ENCODE results near the gene ASXL2. TPM values are rescaled to one million over a fixed set of nuclear protein-coding genes. Genes with fewer than 3 reads are reported as not detected.

The ASXL2 gene
- total and polyA plus RNA-seq, 2 donors = 4.6 to 7.4 TPM

- H3K9me3 ChIP-seq (ENCODE audit: control insufficient read depth in 2 of 2, insufficient read depth in 1 of 2, low read length in 1 of 2) = no peaks in the 10 kb centered on the region
- no peaks in the 10 kb centered on the region for H3K36me3 ChIP-seq (ENCODE audit: control insufficient read depth in 2 of 2, insufficient read depth in 2 of 2, low read length in 1 of 2)
- 96% methylated on average over 9 of the region's 9 CpGs for WGBS
- DNase-seq (ENCODE audit: low read depth in 6 of 9, low spot score in 9 of 9) = no peak
- H3K27me3 ChIP-seq (ENCODE audit: control insufficient read depth in 2 of 2, insufficient read depth in 1 of 2, low read length in 1 of 2) = no peaks in the 10 kb centered on the region
- peak overlapping the region in 1 of 2 donors; percentile 36 for H3K27ac ChIP-seq (ENCODE audit: low read depth in 1 of 2, low read length in 1 of 2)
- no peaks in the 10 kb centered on the region for H3K4me1 ChIP-seq (ENCODE audit: control insufficient read depth in 2 of 2, insufficient read depth in 2 of 2, low read length in 2 of 2)
- H3K4me3 ChIP-seq (ENCODE audit: low read length in 2 of 2) = peak overlapping the region in 1 of 2 donors; percentile 15
These were observed 56.8 kb downstream of the ASXL2 start for GRCh38 chr2:25821225-25822056.

DNA sequence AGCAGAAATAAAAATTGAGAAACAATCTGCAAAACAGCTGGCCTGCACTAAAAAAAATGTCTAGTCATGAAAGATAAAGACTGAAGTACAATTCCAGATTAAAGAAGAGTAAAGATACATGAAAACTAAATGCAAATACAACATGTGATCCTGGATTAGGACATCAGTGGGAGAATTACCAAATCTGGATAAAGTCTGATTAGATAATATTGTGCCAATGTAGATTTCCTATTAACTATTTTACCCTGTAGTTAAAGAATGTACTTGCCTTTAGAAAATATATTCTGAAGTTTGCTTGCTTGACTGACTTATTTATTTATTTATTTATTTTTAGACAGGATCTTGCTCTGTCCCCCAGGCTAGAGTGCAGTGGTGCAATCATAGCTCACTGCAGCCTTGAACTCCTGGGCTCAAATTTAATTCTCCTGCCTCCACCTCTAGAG, 58.7 kb downstream of the ASXL2 start:
- Histone ChIP-seq H3K27me3 (ENCODE audit: control insufficient read depth in 2 of 2, insufficient read depth in 1 of 2, low read length in 1 of 2) (no peaks in the 10 kb centered on the region), H3K4me3 (ENCODE audit: low read length in 2 of 2) (no peak overlapping the region), H3K4me1 (ENCODE audit: control insufficient read depth in 2 of 2, insufficient read depth in 2 of 2, low read length in 2 of 2) (no peaks in the 10 kb centered on the region), H3K9me3 (ENCODE audit: control insufficient read depth in 2 of 2, insufficient read depth in 1 of 2, low read length in 1 of 2) (no peaks in the 10 kb centered on the region), H3K27ac (ENCODE audit: low read depth in 1 of 2, low read length in 1 of 2) (no peak overlapping the region), H3K36me3 (ENCODE audit: control insufficient read depth in 2 of 2, insufficient read depth in 2 of 2, low read length in 1 of 2) (peaks cover 0 to 4% of the 10 kb centered on the region in 2 donors)
- no peak for DNase-seq (ENCODE audit: low read depth in 6 of 9, low spot score in 9 of 9)

GRCh38 chr2:25817630-25818029, 60.7 kb downstream of the ASXL2 start:
- no peaks in the 10 kb centered on the region for H3K4me1 ChIP-seq (ENCODE audit: control insufficient read depth in 2 of 2, insufficient read depth in 2 of 2, low read length in 2 of 2)
- no peak overlapping the region for H3K27ac ChIP-seq (ENCODE audit: low read depth in 1 of 2, low read length in 1 of 2)
- peak in 1 of 9 donors; percentile 23 for DNase-seq (ENCODE audit: low read depth in 6 of 9, low spot score in 9 of 9)
- no peak overlapping the region for H3K4me3 ChIP-seq (ENCODE audit: low read length in 2 of 2)
- H3K36me3 ChIP-seq (ENCODE audit: control insufficient read depth in 2 of 2, insufficient read depth in 2 of 2, low read length in 1 of 2) = peaks cover 0 to 4% of the 10 kb centered on the region in 2 donors
- no peaks in the 10 kb centered on the region for H3K9me3 ChIP-seq (ENCODE audit: control insufficient read depth in 2 of 2, insufficient read depth in 1 of 2, low read length in 1 of 2)
- H3K27me3 ChIP-seq (ENCODE audit: control insufficient read depth in 2 of 2, insufficient read depth in 1 of 2, low read length in 1 of 2) = no peaks in the 10 kb centered on the region

DNA sequence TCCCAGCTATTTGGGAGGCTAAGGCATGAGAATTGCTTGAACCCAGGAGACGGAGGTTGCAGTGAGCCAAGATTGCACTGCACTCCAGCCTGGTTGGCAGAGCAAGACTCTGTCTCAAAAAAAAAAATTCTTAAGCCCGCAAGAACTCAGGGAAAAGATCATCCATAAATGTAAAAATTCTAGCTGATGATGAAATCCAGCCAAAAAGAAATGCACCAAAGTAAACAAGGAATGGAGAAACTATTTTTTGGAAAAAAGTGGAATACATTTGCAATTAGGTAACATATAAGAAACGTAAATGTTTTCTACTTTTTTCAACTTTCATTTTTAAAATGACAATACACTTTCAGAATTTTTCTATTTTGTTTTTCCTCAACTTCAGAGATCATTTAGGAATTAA, 61.3 kb downstream of the ASXL2 start:
- H3K27me3 ChIP-seq (ENCODE audit: control insufficient read depth in 2 of 2, insufficient read depth in 1 of 2, low read length in 1 of 2) = no peaks in the 10 kb centered on the region
- WGBS = 95% methylated on average over 3 of the region's 3 CpGs
- H3K4me3 ChIP-seq (ENCODE audit: low read length in 2 of 2) = no peak overlapping the region
- no peak overlapping the region for H3K27ac ChIP-seq (ENCODE audit: low read depth in 1 of 2, low read length in 1 of 2)
- no peak for DNase-seq (ENCODE audit: low read depth in 6 of 9, low spot score in 9 of 9)
- no peaks in the 10 kb centered on the region for H3K9me3 ChIP-seq (ENCODE audit: control insufficient read depth in 2 of 2, insufficient read depth in 1 of 2, low read length in 1 of 2)
- H3K36me3 ChIP-seq (ENCODE audit: control insufficient read depth in 2 of 2, insufficient read depth in 2 of 2, low read length in 1 of 2) = peaks cover 0 to 4% of the 10 kb centered on the region in 2 donors
- H3K4me1 ChIP-seq (ENCODE audit: control insufficient read depth in 2 of 2, insufficient read depth in 2 of 2, low read length in 2 of 2) = no peaks in the 10 kb centered on the region

DNA sequence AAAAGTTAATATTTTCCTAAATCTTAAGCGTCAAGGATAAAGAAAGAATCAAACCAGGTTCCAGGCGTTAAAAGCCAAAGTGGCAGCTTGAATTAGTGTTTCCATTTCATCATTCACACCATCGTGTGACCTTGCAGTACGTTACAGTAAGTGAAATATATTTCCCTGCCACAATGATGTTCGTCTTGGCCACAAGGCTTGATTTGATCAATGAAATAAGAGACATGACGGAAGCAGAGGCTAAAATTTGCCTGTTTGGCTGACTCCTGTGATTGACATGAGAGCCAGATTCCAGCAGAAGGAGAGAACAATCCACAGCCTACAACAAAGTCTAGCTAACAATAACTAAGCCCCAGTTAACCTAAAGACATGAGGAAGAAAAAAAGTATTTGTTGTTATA, 62.0 kb downstream of the ASXL2 start:
- Histone ChIP-seq H3K36me3 (ENCODE audit: control insufficient read depth in 2 of 2, insufficient read depth in 2 of 2, low read length in 1 of 2) (peaks cover 0 to 4% of the 10 kb centered on the region in 2 donors), H3K27me3 (ENCODE audit: control insufficient read depth in 2 of 2, insufficient read depth in 1 of 2, low read length in 1 of 2) (no peaks in the 10 kb centered on the region), H3K9me3 (ENCODE audit: control insufficient read depth in 2 of 2, insufficient read depth in 1 of 2, low read length in 1 of 2) (no peaks in the 10 kb centered on the region), H3K27ac (ENCODE audit: low read depth in 1 of 2, low read length in 1 of 2) (no peak overlapping the region), H3K4me3 (ENCODE audit: low read length in 2 of 2) (no peak overlapping the region), H3K4me1 (ENCODE audit: control insufficient read depth in 2 of 2, insufficient read depth in 2 of 2, low read length in 2 of 2) (no peaks in the 10 kb centered on the region)
- WGBS = 98% methylated on average over 6 of the region's 6 CpGs
- DNase-seq (ENCODE audit: low read depth in 6 of 9, low spot score in 9 of 9) = no peak

- 99% methylated on average over 1 of the region's 1 CpG for WGBS
- Histone ChIP-seq H3K4me1 (ENCODE audit: control insufficient read depth in 2 of 2, insufficient read depth in 2 of 2, low read length in 2 of 2) (no peaks in the 10 kb centered on the region), H3K36me3 (ENCODE audit: control insufficient read depth in 2 of 2, insufficient read depth in 2 of 2, low read length in 1 of 2) (peaks cover 4 to 12% of the 10 kb centered on the region in 2 donors)
These were observed 63.6 kb downstream of the ASXL2 start for GRCh38 chr2:25814681-25815080.

GRCh38 chr2:25810428-25810827, 67.9 kb downstream of the ASXL2 start:
- Histone ChIP-seq H3K36me3 (ENCODE audit: control insufficient read depth in 2 of 2, insufficient read depth in 2 of 2, low read length in 1 of 2) (peaks cover 4 to 10% of the 10 kb centered on the region in 2 donors), H3K4me3 (ENCODE audit: low read length in 2 of 2) (no peak overlapping the region), H3K27ac (ENCODE audit: low read depth in 1 of 2, low read length in 1 of 2) (no peak overlapping the region), H3K27me3 (ENCODE audit: control insufficient read depth in 2 of 2, insufficient read depth in 1 of 2, low read length in 1 of 2) (no peaks in the 10 kb centered on the region), H3K9me3 (ENCODE audit: control insufficient read depth in 2 of 2, insufficient read depth in 1 of 2, low read length in 1 of 2) (no peaks in the 10 kb centered on the region), H3K4me1 (ENCODE audit: control insufficient read depth in 2 of 2, insufficient read depth in 2 of 2, low read length in 2 of 2) (no peaks in the 10 kb centered on the region)
- no peak for DNase-seq (ENCODE audit: low read depth in 6 of 9, low spot score in 9 of 9)
- over 99% methylated on average over 5 of the region's 5 CpGs for WGBS

More at GRCh38 chr2:25814681-25815080, 63.6 kb downstream of the ASXL2 start:
- H3K27ac ChIP-seq (ENCODE audit: low read depth in 1 of 2, low read length in 1 of 2) = no peak overlapping the region
- no peaks in the 10 kb centered on the region for H3K27me3 ChIP-seq (ENCODE audit: control insufficient read depth in 2 of 2, insufficient read depth in 1 of 2, low read length in 1 of 2)
- H3K4me3 ChIP-seq (ENCODE audit: low read length in 2 of 2) = no peak overlapping the region
- no peak for DNase-seq (ENCODE audit: low read depth in 6 of 9, low spot score in 9 of 9)
- no peaks in the 10 kb centered on the region for H3K9me3 ChIP-seq (ENCODE audit: control insufficient read depth in 2 of 2, insufficient read depth in 1 of 2, low read length in 1 of 2)

DNA sequence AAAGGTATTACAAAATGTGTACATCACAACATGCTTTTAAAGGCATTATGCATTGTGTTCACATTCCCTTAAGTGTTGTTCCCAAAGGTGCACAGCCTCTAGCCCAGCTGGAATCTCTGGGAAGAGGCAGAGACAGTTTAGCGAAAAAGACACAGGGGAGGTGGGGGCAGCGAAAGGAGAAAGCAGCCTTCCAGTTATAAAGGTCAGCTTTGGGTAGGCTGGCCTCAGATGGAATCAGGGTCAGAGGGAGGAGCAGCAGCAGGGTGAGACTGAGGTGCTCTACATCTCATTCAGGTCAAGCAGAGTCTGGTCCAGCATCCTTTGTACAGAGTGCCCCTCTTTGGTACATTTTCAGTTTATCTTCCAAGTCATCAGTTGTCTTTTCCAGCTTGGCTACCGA, 68.6 kb downstream of the ASXL2 start:
- H3K9me3 ChIP-seq (ENCODE audit: control insufficient read depth in 2 of 2, insufficient read depth in 1 of 2, low read length in 1 of 2) = no peaks in the 10 kb centered on the region
- no peak overlapping the region for H3K4me3 ChIP-seq (ENCODE audit: low read length in 2 of 2)

DNA sequence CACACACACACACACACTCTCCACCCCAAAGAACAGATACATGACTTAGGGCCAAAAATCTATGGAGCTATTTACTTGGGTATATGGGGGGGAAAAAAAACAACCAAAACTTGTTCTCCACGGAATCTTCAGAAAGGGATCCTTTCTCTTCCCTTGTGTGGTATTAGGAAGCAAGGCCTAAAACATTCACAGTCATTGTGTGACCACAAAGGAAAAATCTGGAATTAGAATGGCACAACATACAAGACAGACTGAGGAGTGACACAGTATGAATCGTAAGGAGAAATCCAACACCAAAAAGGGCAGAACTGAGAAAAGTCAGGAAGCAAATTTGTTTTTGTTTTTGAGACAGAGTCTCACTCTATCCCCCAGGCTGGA, 70.3 kb downstream of the ASXL2 start:
- H3K27ac ChIP-seq (ENCODE audit: low read depth in 1 of 2, low read length in 1 of 2) = no peak overlapping the region
- DNase-seq (ENCODE audit: low read depth in 6 of 9, low spot score in 9 of 9) = no peak
- peaks cover 23 to 24% of the 10 kb centered on the region in 2 donors for H3K36me3 ChIP-seq (ENCODE audit: control insufficient read depth in 2 of 2, insufficient read depth in 2 of 2, low read length in 1 of 2)
- no peak overlapping the region for H3K4me3 ChIP-seq (ENCODE audit: low read length in 2 of 2)
- H3K9me3 ChIP-seq (ENCODE audit: control insufficient read depth in 2 of 2, insufficient read depth in 1 of 2, low read length in 1 of 2) = no peaks in the 10 kb centered on the region
- H3K4me1 ChIP-seq (ENCODE audit: control insufficient read depth in 2 of 2, insufficient read depth in 2 of 2, low read length in 2 of 2) = no peaks in the 10 kb centered on the region
- WGBS = 97% methylated on average over 2 of the region's 2 CpGs
- no peaks in the 10 kb centered on the region for H3K27me3 ChIP-seq (ENCODE audit: control insufficient read depth in 2 of 2, insufficient read depth in 1 of 2, low read length in 1 of 2)

More for the DNA sequence above, 68.6 kb downstream of the ASXL2 start:
- Histone ChIP-seq H3K36me3 (ENCODE audit: control insufficient read depth in 2 of 2, insufficient read depth in 2 of 2, low read length in 1 of 2) (peaks cover 7 to 12% of the 10 kb centered on the region in 2 donors), H3K27me3 (ENCODE audit: control insufficient read depth in 2 of 2, insufficient read depth in 1 of 2, low read length in 1 of 2) (no peaks in the 10 kb centered on the region), H3K27ac (ENCODE audit: low read depth in 1 of 2, low read length in 1 of 2) (no peak overlapping the region), H3K4me1 (ENCODE audit: control insufficient read depth in 2 of 2, insufficient read depth in 2 of 2, low read length in 2 of 2) (no peaks in the 10 kb centered on the region)
- DNase-seq (ENCODE audit: low read depth in 6 of 9, low spot score in 9 of 9) = no peak
- 98% methylated on average over 3 of the region's 3 CpGs for WGBS
